Measurements from ENCODE around the gene PLAGL2. TPM values are rescaled to one million over a fixed set of nuclear protein-coding genes. Genes with fewer than 3 reads are reported as not detected.
A peak's percentile ranks its signal among the peaks of the same experiment; 100 is the strongest.

Gene PLAGL2
- total RNA-seq, 1 donor from 2014 or later = 70.4 TPM

DNA sequence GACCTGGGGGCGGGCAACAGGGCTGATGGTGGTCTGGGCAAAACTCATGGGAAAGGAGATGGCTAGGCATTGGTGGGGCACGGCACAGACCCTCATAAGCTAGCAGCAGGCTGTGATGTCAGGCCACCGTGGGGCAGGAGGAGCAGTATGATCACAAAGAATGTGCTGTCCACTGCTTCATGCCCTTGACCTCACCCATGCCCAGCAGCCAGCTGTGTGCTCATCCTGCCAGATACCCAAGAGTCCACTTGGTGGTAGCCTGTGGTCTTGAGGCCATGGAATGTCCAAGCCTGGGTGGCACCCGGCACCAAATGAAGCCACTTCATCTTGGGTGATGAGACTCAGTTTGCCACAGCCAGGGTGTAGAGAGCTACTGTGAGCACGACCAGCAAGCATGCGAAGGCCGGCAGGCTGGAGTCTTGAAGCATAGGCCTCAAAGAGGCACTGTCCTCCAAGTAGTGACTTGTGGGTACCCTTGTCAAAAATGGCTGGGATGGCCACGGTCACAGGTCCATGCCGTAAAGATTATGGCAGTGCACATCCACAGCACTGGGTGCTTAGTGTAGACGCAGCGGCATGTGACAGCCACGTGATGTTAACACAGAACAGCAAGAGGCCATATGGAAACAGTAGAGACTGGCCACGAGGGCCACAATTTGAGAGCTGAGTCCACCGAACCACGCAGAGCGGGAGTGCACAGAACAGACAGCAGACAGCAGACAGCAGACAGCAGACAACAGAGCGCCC, 19.0 kb downstream of the PLAGL2 start:
- Mint-ChIP-seq H3K4me1 (peaks cover 36% of the 10 kb centered on the region), H3K4me3 (peak overlapping the region; percentile 88), H3K27ac (ENCODE audit: unreplicated experiment) (no peak overlapping the region), H3K27me3 (ENCODE audit: low read depth) (no peaks in the 10 kb centered on the region), H3K9me3 (peaks cover 2% of the 10 kb centered on the region), H3K36me3 (ENCODE audit: low read depth) (no peaks in the 10 kb centered on the region)
- TF ChIP-seq, protein P1, sequence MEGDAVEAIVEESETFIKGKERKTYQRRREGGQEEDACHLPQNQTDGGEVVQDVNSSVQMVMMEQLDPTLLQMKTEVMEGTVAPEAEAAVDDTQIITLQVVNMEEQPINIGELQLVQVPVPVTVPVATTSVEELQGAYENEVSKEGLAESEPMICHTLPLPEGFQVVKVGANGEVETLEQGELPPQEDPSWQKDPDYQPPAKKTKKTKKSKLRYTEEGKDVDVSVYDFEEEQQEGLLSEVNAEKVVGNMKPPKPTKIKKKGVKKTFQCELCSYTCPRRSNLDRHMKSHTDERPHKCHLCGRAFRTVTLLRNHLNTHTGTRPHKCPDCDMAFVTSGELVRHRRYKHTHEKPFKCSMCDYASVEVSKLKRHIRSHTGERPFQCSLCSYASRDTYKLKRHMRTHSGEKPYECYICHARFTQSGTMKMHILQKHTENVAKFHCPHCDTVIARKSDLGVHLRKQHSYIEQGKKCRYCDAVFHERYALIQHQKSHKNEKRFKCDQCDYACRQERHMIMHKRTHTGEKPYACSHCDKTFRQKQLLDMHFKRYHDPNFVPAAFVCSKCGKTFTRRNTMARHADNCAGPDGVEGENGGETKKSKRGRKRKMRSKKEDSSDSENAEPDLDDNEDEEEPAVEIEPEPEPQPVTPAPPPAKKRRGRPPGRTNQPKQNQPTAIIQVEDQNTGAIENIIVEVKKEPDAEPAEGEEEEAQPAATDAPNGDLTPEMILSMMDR (conservative IDR thresholded peaks at IDR 0.05) = no peak
- no peak for DNase-seq (ENCODE audit: low read depth, low spot score)

DNA sequence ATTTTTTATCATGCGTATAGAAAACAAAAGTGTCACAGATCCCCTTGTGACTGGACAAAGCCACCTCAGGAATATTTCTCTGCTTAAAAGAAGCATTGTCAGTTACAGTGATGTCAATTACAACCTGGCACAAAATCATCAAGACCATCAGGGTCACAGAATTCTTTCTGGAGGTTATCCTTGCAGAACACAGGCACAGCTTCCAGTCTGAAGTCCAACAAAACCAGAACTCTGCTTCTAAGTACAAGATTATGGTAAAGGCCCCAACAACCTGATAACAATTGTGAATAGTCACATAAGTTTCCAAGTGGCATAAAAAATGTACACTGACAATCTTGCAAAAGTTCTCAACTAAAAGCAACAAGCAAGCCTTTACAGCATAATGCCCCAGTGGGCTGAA, 21.0 kb downstream of the PLAGL2 start:
- Mint-ChIP-seq H3K27me3 (ENCODE audit: low read depth) (no peaks in the 10 kb centered on the region), H3K27ac (ENCODE audit: unreplicated experiment) (peak overlapping the region; percentile 44), H3K4me1 (peaks cover 36% of the 10 kb centered on the region), H3K9me3 (peaks cover 2% of the 10 kb centered on the region), H3K36me3 (ENCODE audit: low read depth) (no peaks in the 10 kb centered on the region), H3K4me3 (peak overlapping the region; percentile 64)
- no peak for DNase-seq (ENCODE audit: low read depth, low spot score)
- TF ChIP-seq, protein P1 (conservative IDR thresholded peaks at IDR 0.05) = no peak

DNA sequence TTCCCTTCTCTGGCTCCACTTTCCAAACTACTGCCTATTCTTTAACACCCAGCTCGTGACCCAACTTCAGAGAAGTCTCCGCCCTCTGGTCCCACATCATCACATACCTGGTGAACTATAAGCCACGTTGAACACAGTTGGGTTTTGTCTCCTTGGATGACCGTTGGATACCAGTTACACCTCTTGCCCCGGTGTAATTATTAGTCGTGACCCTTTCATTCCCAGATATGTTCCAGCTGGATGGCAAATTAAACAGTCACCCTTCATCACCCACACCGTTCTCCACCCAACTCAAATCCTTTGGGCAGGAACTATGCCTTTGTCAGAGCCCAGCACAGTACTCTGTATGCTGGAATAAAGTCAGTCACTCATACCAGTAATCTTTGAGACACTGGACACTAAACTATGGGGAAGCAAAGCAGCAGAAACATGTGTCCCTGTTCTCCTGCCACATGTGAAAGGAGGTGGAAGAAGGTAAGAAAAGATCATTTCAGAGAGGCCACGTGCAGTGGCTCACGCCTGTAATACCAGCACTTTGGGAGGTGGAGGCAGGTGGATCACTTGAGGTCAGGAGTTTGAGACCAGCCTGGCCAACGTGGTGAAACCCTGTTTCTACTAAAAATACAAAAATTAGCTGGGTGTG, 22.5 kb downstream of the PLAGL2 start:
- H3K36me3 Mint-ChIP-seq (ENCODE audit: low read depth) = no peaks in the 10 kb centered on the region
- peaks cover 2% of the 10 kb centered on the region for H3K9me3 Mint-ChIP-seq

DNA sequence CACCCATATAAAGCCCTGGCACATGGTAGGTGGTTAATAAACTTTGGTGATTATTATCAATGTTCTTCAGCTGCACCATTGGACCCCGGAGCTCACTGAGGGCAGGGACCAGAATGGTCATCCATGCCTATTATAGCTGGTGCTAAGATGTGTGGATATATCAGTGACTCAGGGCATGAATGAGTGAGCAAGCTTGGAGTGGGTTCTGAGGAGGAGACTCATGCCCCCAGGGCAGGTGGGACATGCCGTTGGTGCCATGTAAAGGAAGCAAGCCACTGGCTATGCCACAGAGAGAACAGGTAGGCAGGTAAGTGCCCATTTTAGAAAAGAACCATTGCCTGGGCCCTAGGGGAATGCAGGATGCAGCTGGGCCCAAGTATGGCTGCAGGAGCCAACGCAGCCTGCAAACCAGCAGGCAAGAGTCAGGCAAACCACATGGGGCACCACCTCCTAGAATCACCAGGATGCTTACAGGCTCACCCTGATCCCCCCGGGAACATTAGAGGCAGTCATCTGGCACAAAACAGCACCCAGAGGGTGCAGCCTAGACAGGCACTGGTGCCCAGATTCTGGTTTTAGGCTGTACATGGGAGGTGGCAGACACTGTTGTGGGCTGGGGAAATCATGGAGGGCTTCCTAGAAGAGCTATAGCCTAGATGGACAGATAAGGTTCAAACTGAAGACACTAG, 23.5 kb downstream of the PLAGL2 start:
- Mint-ChIP-seq H3K9me3 (peaks cover 2% of the 10 kb centered on the region), H3K36me3 (ENCODE audit: low read depth) (no peaks in the 10 kb centered on the region), H3K4me3 (peak overlapping the region; percentile 47), H3K27ac (ENCODE audit: unreplicated experiment) (no peak overlapping the region), H3K27me3 (ENCODE audit: low read depth) (no peaks in the 10 kb centered on the region), H3K4me1 (peaks cover 23% of the 10 kb centered on the region)
- TF ChIP-seq, protein P1 (conservative IDR thresholded peaks at IDR 0.05) = no peak
- DNase-seq (ENCODE audit: low read depth, low spot score) = no peak

More for the DNA sequence above, 22.5 kb downstream of the PLAGL2 start:
- TF ChIP-seq, protein P1 (conservative IDR thresholded peaks at IDR 0.05) = no peak
- H3K4me1 Mint-ChIP-seq = peaks cover 29% of the 10 kb centered on the region
- H3K27me3 Mint-ChIP-seq (ENCODE audit: low read depth) = no peaks in the 10 kb centered on the region
- no peak for DNase-seq (ENCODE audit: low read depth, low spot score)
- H3K27ac Mint-ChIP-seq (ENCODE audit: unreplicated experiment) = no peak overlapping the region
- no peak overlapping the region for H3K4me3 Mint-ChIP-seq

DNA sequence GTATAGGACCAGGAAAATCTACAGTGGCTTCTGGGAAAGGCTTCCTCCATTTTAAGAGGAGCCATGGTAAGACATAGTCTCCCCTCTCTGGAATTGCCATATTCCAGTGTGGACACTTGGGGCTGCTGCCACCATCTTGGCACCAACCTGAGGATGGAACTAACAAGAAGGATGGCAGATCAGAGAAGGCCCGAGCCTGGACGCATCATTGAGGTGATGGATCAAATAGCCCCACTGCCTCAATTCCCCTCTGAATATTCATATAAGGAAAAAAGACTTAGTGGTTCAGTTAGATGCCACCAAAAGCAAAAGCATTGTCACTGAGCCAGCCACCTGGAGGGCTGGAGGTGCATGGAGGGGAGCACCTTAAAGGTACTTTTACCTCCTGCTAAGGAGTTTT, 25.9 kb downstream of the PLAGL2 start:
- peaks cover 11% of the 10 kb centered on the region for H3K36me3 Mint-ChIP-seq (ENCODE audit: low read depth)
- no peak overlapping the region for H3K4me3 Mint-ChIP-seq
- peaks cover 5% of the 10 kb centered on the region for H3K9me3 Mint-ChIP-seq
- H3K27ac Mint-ChIP-seq (ENCODE audit: unreplicated experiment) = no peak overlapping the region
- H3K4me1 Mint-ChIP-seq = peaks cover 6% of the 10 kb centered on the region
- TF ChIP-seq, protein P1 (conservative IDR thresholded peaks at IDR 0.05) = no peak
- no peaks in the 10 kb centered on the region for H3K27me3 Mint-ChIP-seq (ENCODE audit: low read depth)
- no peak for DNase-seq (ENCODE audit: low read depth, low spot score)
